ENCODE measurements around the gene CUL7.
A peak's percentile ranks its signal among the peaks of the same experiment; 100 is the strongest.

Gene CUL7

GRCh38 chr6:43029120-43029519, 24.5 kb downstream of the CUL7 start:
- Histone ChIP-seq H3K4me3 (no peak overlapping the region), H3K36me3 (replicated peaks) (peaks cover 87% of the 10 kb centered on the region), H3K4me1 (no peaks in the 10 kb centered on the region), H3K9me3 (no peaks in the 10 kb centered on the region; the same call in 1 of the 2 replicates), H3K27me3 (ENCODE audit: low read depth) (no peaks in the 10 kb centered on the region)
- no peak for DNase-seq (ENCODE audit: low spot score in 2 of 2)
- in situ Hi-C loops (cut with MboI; ENCODE audit: low sequenced_read_pairs): no loop called here

GRCh38 chr6:43026365-43026764, 27.3 kb downstream of the CUL7 start:
- Histone ChIP-seq H3K36me3 (replicated peaks) (peaks cover 70% of the 10 kb centered on the region), H3K9me3 (no peaks in the 10 kb centered on the region; the same call in 1 of the 2 replicates), H3K4me1 (peaks cover 4% of the 10 kb centered on the region; the same call in 1 of the 2 replicates), H3K27me3 (ENCODE audit: low read depth) (no peaks in the 10 kb centered on the region), H3K4me3 (no peak overlapping the region)
- in situ Hi-C loops (cut with MboI; ENCODE audit: low sequenced_read_pairs): no loop called here
- no peak for DNase-seq (ENCODE audit: low spot score in 2 of 2)

GRCh38 chr6:43024436-43024835, 29.2 kb downstream of the CUL7 start:
- no peaks in the 10 kb centered on the region for H3K27me3 ChIP-seq (ENCODE audit: low read depth)
- DNase-seq (ENCODE audit: low spot score in 2 of 2): no peak
- peaks cover 9% of the 10 kb centered on the region; the same call in 1 of the 2 replicates for H3K4me1 ChIP-seq
- no peaks in the 10 kb centered on the region; the same call in 1 of the 2 replicates for H3K9me3 ChIP-seq
- no peak overlapping the region for H3K4me3 ChIP-seq
- H3K36me3 ChIP-seq (replicated peaks): peaks cover 55% of the 10 kb centered on the region
- in situ Hi-C loops (cut with MboI; ENCODE audit: low sequenced_read_pairs): no loop called here

GRCh38 chr6:43021270-43022047, 32.2 kb downstream of the CUL7 start, which contains the start of gene RRP36:
Gene RRP36, plus strand, starts transcription at chr6:43021623. Its CDS starts 32 bp downstream, at chr6:43021655.
- peak; percentile 39 to 87 for DNase-seq (ENCODE audit: low spot score in 2 of 2)
- in situ Hi-C loops (cut with MboI; ENCODE audit: low sequenced_read_pairs): no loop called here
- Histone ChIP-seq H3K27me3 (ENCODE audit: low read depth) (no peaks in the 10 kb centered on the region), H3K9me3 (no peaks in the 10 kb centered on the region), H3K4me3 (peak within 1 kb of the TSS; percentile 88), H3K4me1 (peaks cover 9% of the 10 kb centered on the region; the same call in 1 of the 2 replicates), H3K36me3 (replicated peaks) (peaks cover 46% of the 10 kb centered on the region)

GRCh38 chr6:43020847-43021246, 32.8 kb downstream of the CUL7 start:
- in situ Hi-C loops (cut with MboI; ENCODE audit: low sequenced_read_pairs): no loop called here
- peaks cover 9% of the 10 kb centered on the region; the same call in 1 of the 2 replicates for H3K4me1 ChIP-seq
- peaks cover 40% of the 10 kb centered on the region for H3K36me3 ChIP-seq (replicated peaks)
- H3K27me3 ChIP-seq (ENCODE audit: low read depth): no peaks in the 10 kb centered on the region
- no peaks in the 10 kb centered on the region for H3K9me3 ChIP-seq
- peak in 1 of 2 experiments; percentile 38 for DNase-seq (ENCODE audit: low spot score in 2 of 2)
- peak overlapping the region; percentile 88 for H3K4me3 ChIP-seq

GRCh38 chr6:43020052-43020705, 33.5 kb downstream of the CUL7 start:
- in situ Hi-C loops (cut with MboI; ENCODE audit: low sequenced_read_pairs): no loop called here
- no peak overlapping the region for H3K4me3 ChIP-seq
- peaks cover 36% of the 10 kb centered on the region for H3K36me3 ChIP-seq (replicated peaks)
- DNase-seq (ENCODE audit: low spot score in 2 of 2): no peak
- peaks cover 9% of the 10 kb centered on the region; the same call in 1 of the 2 replicates for H3K4me1 ChIP-seq
- H3K27me3 ChIP-seq (ENCODE audit: low read depth): no peaks in the 10 kb centered on the region
- H3K9me3 ChIP-seq: no peaks in the 10 kb centered on the region

GRCh38 chr6:43019152-43019551, 34.5 kb downstream of the CUL7 start:
- peaks cover 9% of the 10 kb centered on the region; the same call in 1 of the 2 replicates for H3K4me1 ChIP-seq
- H3K4me3 ChIP-seq: no peak overlapping the region
- H3K36me3 ChIP-seq (replicated peaks): peaks cover 29% of the 10 kb centered on the region
- in situ Hi-C loops (cut with MboI; ENCODE audit: low sequenced_read_pairs): no loop called here
- no peaks in the 10 kb centered on the region for H3K27me3 ChIP-seq (ENCODE audit: low read depth)
- no peak for DNase-seq (ENCODE audit: low spot score in 2 of 2)
- no peaks in the 10 kb centered on the region for H3K9me3 ChIP-seq

- DNase-seq (ENCODE audit: low spot score in 2 of 2): no peak
- no peaks in the 10 kb centered on the region for H3K27me3 ChIP-seq (ENCODE audit: low read depth)
- H3K9me3 ChIP-seq: no peaks in the 10 kb centered on the region
- peaks cover 9% of the 10 kb centered on the region for H3K4me1 ChIP-seq
- in situ Hi-C loops (cut with MboI; ENCODE audit: low sequenced_read_pairs): no loop called here
- H3K4me3 ChIP-seq: no peak overlapping the region
- peaks cover 25% of the 10 kb centered on the region for H3K36me3 ChIP-seq (replicated peaks)
Observed at GRCh38 chr6:43016943-43017334, 36.7 kb downstream of the CUL7 start.

GRCh38 chr6:43016176-43016942, 37.3 kb downstream of the CUL7 start:
- Histone ChIP-seq H3K4me1 (peaks cover 9% of the 10 kb centered on the region), H3K36me3 (replicated peaks) (peaks cover 31% of the 10 kb centered on the region), H3K9me3 (no peaks in the 10 kb centered on the region), H3K27me3 (ENCODE audit: low read depth) (no peaks in the 10 kb centered on the region), H3K4me3 (no peak overlapping the region)
- in situ Hi-C loops (cut with MboI; ENCODE audit: low sequenced_read_pairs): no loop called here
- DNase-seq (ENCODE audit: low spot score in 2 of 2): no peak

GRCh38 chr6:43014434-43014909, 39.2 kb downstream of the CUL7 start:
- peak; percentile 19 to 23 for DNase-seq (ENCODE audit: low spot score in 2 of 2)
- in situ Hi-C loops (cut with MboI; ENCODE audit: low sequenced_read_pairs): no loop called here

GRCh38 chr6:43013843-43014433, 39.7 kb downstream of the CUL7 start, which contains the start of the genes KLHDC3 and MEA1:
Gene KLHDC3, plus strand, starts transcription at chr6:43014249. Its CDS starts 2,944 bp downstream, at chr6:43017193.
Gene MEA1, minus strand, starts transcription at chr6:43013946. Its CDS starts 133 bp downstream, at chr6:43013813.
- H3K4me3 ChIP-seq: peak within 1 kb of the TSS; percentile 63

More at GRCh38 chr6:43014434-43014909, 39.2 kb downstream of the CUL7 start:
- Histone ChIP-seq H3K4me3 (peak overlapping the region; percentile 63), H3K4me1 (peaks cover 4% of the 10 kb centered on the region), H3K27me3 (ENCODE audit: low read depth) (no peaks in the 10 kb centered on the region), H3K36me3 (replicated peaks) (peaks cover 46% of the 10 kb centered on the region), H3K9me3 (no peaks in the 10 kb centered on the region)

GRCh38 chr6:43013097-43013842, 40.4 kb downstream of the CUL7 start:
- Histone ChIP-seq H3K4me3 (peak overlapping the region; percentile 63), H3K9me3 (no peaks in the 10 kb centered on the region), H3K36me3 (replicated peaks) (peaks cover 46% of the 10 kb centered on the region), H3K4me1 (peaks cover 4% of the 10 kb centered on the region), H3K27me3 (ENCODE audit: low read depth) (no peaks in the 10 kb centered on the region)
- in situ Hi-C loops (cut with MboI; ENCODE audit: low sequenced_read_pairs): no loop called here
- DNase-seq (ENCODE audit: low spot score in 2 of 2): no peak

More at GRCh38 chr6:43013843-43014433, 39.7 kb downstream of the CUL7 start, which contains the start of the genes KLHDC3 and MEA1:
- Histone ChIP-seq H3K36me3 (replicated peaks) (peaks cover 46% of the 10 kb centered on the region), H3K27me3 (ENCODE audit: low read depth) (no peaks in the 10 kb centered on the region), H3K9me3 (no peaks in the 10 kb centered on the region), H3K4me1 (peaks cover 4% of the 10 kb centered on the region)
- DNase-seq (ENCODE audit: low spot score in 2 of 2): peak; percentile 99 to 100
- in situ Hi-C loops (cut with MboI; ENCODE audit: low sequenced_read_pairs): no loop called here
